Uterus (tissue), 4 donors: ENCODE results near the gene ADRA2A. TPM values are rescaled to one million over a fixed set of nuclear protein-coding genes. Genes with fewer than 3 reads are reported as not detected.

Experiments
- DNase-seq, 2 donors: peaks; one replicate each; pipeline ENCODE4 v3.0.0-alpha.2; 2019 to 2020
- H3K27ac ChIP-seq, 2 donors: fragments of 200-600 bp; sonication (generic); 1 replicate in 1 of 2; 2 replicates in 1 of 2; pipeline ENCODE4 v1.5.1; 2016 to 2018
- H3K27me3 ChIP-seq, 2 donors: fragments of 200-600 bp; sonication (generic); one replicate each; pipeline ENCODE4 v1.5.1; 2018 to 2019; ENCODE audit warnings: control low read depth in 1 of 2
- H3K36me3 ChIP-seq, 2 donors: fragments of 200-600 bp; sonication (generic); one replicate each; pipeline ENCODE4 v1.5.1; 2019; ENCODE audit warnings: control low read depth in 1 of 2
- H3K4me1 ChIP-seq, 2 donors: fragments of 200-600 bp; sonication (generic); one replicate each; pipeline ENCODE4 v1.5.1; 2018 to 2019; ENCODE audit warnings: control low read depth in 1 of 2
- H3K4me3 ChIP-seq, 2 donors: fragments of 200-600 bp; sonication (generic); 1 replicate in 1 of 2; 2 replicates in 1 of 2; pipeline ENCODE4 v1.5.1; 2018 to 2019; ENCODE audit warnings: mild to moderate bottlenecking in 1 of 2
- H3K9me3 ChIP-seq, 2 donors: fragments of 200-600 bp; sonication (generic); one replicate each; pipeline ENCODE4 v1.5.1; 2019; ENCODE audit warnings: control low read depth in 1 of 2
- POLR2A ChIP-seq, 2 donors: fragments of 450-650 bp; IDR thresholded peaks; one replicate each; pipeline ENCODE4 v1.6.1; 2016; ENCODE audit warnings: antibody characterized with exemption in 2 of 2, mild to moderate bottlenecking in 1 of 2, moderate library complexity in 1 of 2
- intact Hi-C: fragments of 100-400 bp; cut with DNase I; formaldehyde crosslinking; loops from one replicate; pipeline ENCODE4 v1.15.1; 2023; ENCODE audit warnings: low total_unique reads
- total RNA-seq, 4 donors: library from RNA; depleted of rRNA in 3 of 4; stranded (reverse); fragments of >200 nt in 3 of 4; gene quantifications; one replicate each; pipeline versions ENCODE4 v1.1.0 to v1.2.4, GENCODE V29; 2014 to 2023
- TF ChIP-seq, protein P1 (sequence below), 4 experiments: fragments of 200-600 bp in 2 of 4; fragments of 450-650 bp in 2 of 4; sonication (generic) in 2 of 4; IDR thresholded peaks; one replicate each; pipeline ENCODE4 v1.5.1; 2016 to 2019; ENCODE audit warnings: antibody characterized with exemption in 4 of 4, mild to moderate bottlenecking in 2 of 4, moderate library complexity in 1 of 4
- donor health status: DM: yes; HTN: yes; CAD: no.

ADRA2A gene
- total RNA-seq, 4 donors from 2014 or later = 0.26 to 4.9 (median 2.7) TPM

DNA sequence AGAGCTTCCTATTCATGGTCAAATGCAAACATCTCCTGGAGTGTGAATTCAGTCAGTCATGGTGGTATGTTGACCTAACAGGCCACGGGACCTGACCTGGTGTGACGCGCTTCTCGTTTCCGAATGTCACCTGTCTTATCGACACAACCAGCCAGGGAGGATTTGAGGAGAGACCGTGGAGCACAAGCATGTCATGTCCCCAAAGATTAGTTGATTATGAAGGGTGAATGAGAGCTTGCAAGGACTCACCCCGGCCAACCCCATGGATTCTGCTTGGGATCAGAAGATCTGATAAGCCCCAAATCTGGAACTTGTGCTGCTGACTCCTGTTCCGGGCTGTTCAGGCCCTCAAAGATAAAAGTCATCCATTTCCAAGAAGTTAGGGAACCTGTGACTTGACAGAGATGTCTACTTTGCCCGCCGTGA, 10.5 kb downstream of the ADRA2A start:
- intact Hi-C loops = no loop called here
- no peak for DNase-seq
- H3K9me3 ChIP-seq = no peaks in the 10 kb centered on the region
- no peak overlapping the region for H3K4me3 ChIP-seq
- no peaks in the 10 kb centered on the region for H3K27me3 ChIP-seq
- H3K4me1 ChIP-seq = no peaks in the 10 kb centered on the region
- H3K36me3 ChIP-seq = no peaks in the 10 kb centered on the region
- TF ChIP-seq, protein P1, sequence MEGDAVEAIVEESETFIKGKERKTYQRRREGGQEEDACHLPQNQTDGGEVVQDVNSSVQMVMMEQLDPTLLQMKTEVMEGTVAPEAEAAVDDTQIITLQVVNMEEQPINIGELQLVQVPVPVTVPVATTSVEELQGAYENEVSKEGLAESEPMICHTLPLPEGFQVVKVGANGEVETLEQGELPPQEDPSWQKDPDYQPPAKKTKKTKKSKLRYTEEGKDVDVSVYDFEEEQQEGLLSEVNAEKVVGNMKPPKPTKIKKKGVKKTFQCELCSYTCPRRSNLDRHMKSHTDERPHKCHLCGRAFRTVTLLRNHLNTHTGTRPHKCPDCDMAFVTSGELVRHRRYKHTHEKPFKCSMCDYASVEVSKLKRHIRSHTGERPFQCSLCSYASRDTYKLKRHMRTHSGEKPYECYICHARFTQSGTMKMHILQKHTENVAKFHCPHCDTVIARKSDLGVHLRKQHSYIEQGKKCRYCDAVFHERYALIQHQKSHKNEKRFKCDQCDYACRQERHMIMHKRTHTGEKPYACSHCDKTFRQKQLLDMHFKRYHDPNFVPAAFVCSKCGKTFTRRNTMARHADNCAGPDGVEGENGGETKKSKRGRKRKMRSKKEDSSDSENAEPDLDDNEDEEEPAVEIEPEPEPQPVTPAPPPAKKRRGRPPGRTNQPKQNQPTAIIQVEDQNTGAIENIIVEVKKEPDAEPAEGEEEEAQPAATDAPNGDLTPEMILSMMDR (IDR thresholded peaks at IDR 0.05) = no peak
- TF ChIP-seq POLR2A (IDR thresholded peaks at IDR 0.05) = no peak
- H3K27ac ChIP-seq = no peak overlapping the region

DNA sequence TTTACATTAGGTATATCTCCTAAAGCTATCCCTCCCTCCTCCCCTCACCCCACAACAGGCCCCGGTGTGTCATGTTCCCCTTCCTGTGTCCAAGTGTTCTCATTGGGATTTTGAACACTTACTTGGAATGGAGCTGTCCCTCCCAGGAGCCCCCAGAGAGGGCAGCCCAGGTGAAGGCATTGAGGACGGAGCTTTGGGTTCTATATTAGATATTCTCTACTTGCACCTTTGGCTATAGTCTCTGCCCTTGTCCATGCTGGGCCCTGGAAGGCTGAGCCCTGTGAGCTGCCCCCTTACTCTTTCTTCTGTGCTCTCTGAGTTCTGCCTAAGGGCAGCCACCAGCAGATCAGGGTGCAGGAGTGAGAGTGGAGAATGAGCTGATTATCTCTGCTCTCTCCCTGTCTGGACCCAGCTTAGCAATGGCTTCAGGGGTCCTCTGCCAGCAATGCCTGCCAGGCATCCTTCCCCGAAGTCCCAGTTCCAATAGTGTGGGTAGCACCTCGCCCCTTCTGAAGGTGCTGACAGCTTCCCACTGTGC, 11.2 kb downstream of the ADRA2A start:
- intact Hi-C loops = no loop called here

DNA sequence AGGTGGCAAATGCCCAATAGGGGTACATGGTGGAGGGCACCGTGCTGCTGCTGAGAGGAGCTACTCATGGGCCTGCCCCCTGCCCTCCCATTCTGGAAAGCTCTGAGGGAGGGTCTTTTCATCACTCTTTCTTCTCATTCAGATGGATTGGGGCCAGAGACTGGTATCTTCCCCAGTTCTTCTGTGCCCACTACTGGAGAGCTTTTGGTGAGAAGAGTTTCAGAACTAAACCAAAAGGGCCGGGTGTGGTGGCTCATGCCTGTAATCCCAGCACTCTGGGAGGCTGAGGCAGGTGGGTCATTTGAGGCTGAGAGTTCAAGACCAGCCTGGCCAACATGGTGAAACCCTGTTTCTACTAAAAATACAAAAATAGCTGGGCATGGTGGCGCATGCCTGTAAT, 12.5 kb downstream of the ADRA2A start:
- intact Hi-C loops = no loop called here
- no peaks in the 10 kb centered on the region for H3K27me3 ChIP-seq
- TF ChIP-seq, protein P1 (IDR thresholded peaks at IDR 0.05) = no peak
- TF ChIP-seq POLR2A (IDR thresholded peaks at IDR 0.05) = no peak
- H3K4me3 ChIP-seq = no peak overlapping the region
- H3K4me1 ChIP-seq = no peaks in the 10 kb centered on the region
- H3K27ac ChIP-seq = no peak overlapping the region
- no peaks in the 10 kb centered on the region for H3K36me3 ChIP-seq
- no peaks in the 10 kb centered on the region for H3K9me3 ChIP-seq
- DNase-seq = no peak

More for the DNA sequence above, 11.2 kb downstream of the ADRA2A start:
- no peaks in the 10 kb centered on the region for H3K4me1 ChIP-seq
- H3K4me3 ChIP-seq = no peak overlapping the region
- no peaks in the 10 kb centered on the region for H3K9me3 ChIP-seq
- no peaks in the 10 kb centered on the region for H3K27me3 ChIP-seq
- H3K27ac ChIP-seq = no peak overlapping the region
- no peak for TF ChIP-seq POLR2A (IDR thresholded peaks at IDR 0.05)
- TF ChIP-seq, protein P1 (IDR thresholded peaks at IDR 0.05) = no peak
- no peaks in the 10 kb centered on the region for H3K36me3 ChIP-seq
- DNase-seq = no peak

DNA sequence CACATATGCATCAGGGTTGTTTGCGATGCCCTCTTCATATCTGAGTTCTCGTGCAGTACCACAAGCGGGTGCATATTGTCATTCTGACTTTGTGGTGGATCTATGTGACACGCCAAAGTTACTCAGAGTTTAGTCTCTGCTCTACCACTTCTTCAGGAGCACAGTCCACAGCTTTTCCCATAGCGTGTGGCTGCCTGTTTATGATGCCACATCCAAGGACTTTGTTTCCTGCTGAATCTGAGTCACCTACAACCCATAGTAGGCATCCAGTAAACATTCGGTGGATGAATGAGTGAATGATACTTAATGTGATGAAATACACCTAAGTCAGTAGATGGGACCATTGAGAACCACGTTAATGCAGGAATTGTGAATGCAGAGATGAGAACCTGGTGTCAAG, 15.0 kb downstream of the ADRA2A start:
- Histone ChIP-seq H3K4me3 (no peak overlapping the region), H3K4me1 (no peaks in the 10 kb centered on the region), H3K27ac (no peak overlapping the region), H3K9me3 (no peaks in the 10 kb centered on the region), H3K36me3 (no peaks in the 10 kb centered on the region), H3K27me3 (no peaks in the 10 kb centered on the region)
- intact Hi-C loops = no loop called here
- no peak for TF ChIP-seq POLR2A (IDR thresholded peaks at IDR 0.05)
- TF ChIP-seq, protein P1 (IDR thresholded peaks at IDR 0.05) = no peak
- DNase-seq = no peak

DNA sequence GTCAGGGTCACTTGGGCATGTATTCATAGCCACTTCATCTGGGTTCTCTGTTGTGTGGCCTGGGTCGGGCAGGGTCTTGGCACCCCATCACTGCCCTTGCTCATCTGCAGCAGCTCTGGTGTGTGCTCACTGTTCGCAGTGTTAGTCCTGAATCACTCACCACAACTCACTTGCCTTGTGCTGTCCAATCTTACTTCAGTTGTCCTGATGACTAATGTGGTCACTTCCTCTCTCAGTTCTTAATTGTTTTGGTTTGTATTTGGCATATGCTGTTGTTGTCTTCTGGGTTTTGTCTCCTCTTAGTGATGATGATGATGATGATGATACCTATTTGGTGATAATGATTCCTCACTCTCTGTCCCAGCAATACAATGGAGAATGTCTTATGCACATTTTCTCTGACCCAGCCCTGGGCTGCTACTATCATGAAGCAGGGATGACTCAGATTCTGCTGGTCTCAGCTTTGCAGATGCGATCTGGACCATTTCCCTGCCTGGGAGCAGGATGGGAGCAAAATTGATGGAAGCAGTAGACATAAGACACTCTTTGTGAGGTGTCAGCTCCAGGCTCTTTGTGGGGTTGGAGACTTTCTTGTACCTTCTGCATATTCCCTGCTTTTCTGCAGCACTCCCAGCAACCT, 17.0 kb downstream of the ADRA2A start:
- DNase-seq = no peak
- intact Hi-C loops = no loop called here
- Histone ChIP-seq H3K27me3 (no peaks in the 10 kb centered on the region), H3K9me3 (no peaks in the 10 kb centered on the region), H3K36me3 (no peaks in the 10 kb centered on the region), H3K4me3 (no peak overlapping the region), H3K4me1 (no peaks in the 10 kb centered on the region), H3K27ac (no peak overlapping the region)
- no peak for TF ChIP-seq POLR2A (IDR thresholded peaks at IDR 0.05)
- TF ChIP-seq, protein P1 (IDR thresholded peaks at IDR 0.05) = no peak
